SHP77 treated with DMSO at 0.1 percent for 48 hours (cell line): Measurements from ENCODE around the gene LAPTM4A.
"Not testable (repeated sequence)": the region's sequence is repeated elsewhere in the genome, so short reads cannot be mapped to it uniquely, and the experiment has no call there.

Experiments
- DNase-seq: peaks from one replicate; lab custom pipeline; 2025; lab: John Stamatoyannopoulos, UW

LAPTM4A gene

DNA sequence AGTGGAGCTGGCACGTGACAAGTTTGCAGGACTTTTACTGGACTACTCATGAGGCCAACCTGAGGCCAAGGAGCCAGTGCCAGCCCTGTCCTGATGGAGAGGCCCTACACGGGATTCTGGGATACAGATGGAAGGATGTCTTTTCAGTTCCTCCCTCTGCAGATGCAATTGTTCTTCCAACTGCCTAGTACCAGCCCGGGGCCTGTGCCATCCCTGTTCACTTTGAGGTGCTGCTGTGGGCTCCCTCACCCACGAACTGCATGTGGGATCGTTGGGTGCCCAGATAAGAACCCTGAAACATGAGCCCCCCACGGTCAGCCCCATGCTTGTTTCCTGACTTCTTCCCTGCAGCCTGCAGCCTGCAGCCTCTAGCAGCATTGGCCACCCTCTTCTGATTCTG is 25.3 kb upstream of the LAPTM4A start:
- no peak for DNase-seq

DNA sequence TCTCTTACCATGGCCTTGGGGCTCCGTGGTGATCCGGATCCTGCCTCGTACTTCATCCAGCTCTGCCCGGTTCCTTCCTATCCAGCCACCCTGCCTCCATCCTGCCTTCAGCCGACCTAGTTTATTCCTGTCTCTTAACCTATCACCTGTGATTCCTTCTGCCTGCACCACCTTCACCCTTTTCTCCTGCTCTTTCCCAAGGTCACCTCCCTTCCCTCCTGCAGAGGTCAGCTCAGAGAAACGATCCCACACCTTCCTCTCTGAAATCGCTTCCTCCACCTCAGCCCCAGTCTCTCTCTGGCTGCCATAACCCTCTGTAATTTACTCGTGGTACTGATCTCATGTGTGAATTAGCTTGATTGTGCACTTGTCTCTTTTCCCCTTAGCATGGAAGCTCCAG is 23.5 kb upstream of the LAPTM4A start:
- no peak for DNase-seq

DNA sequence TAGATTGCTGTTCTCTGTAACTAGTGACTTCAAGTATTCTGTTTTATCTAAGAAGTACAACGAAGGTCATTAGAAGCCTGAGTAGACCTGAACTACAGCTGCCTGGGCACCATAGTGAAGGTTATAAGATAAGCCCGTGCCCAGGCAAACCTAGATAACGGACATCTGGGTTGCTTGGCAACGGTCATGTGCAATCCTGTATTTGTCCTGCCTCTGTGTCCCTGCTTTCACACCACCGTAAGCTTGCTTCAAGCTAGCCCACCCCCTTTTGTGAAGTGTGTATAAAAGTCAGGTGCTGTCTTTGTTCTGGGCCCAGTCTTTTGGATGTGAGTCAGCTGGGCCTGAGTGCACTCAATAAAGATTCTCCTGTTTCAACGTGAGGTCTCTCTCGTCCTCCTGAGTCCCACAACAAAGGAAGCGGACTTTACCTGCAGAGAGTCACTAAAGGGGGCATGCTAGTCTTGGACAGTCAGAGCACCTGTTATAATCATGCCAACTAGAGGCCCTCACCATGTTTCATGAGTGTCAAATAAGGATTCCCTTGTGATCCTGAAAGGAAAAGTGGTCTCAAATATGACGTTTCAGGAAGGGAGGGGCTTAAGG is 22.7 kb upstream of the LAPTM4A start:
- DNase-seq: not testable (repeated sequence)

DNA sequence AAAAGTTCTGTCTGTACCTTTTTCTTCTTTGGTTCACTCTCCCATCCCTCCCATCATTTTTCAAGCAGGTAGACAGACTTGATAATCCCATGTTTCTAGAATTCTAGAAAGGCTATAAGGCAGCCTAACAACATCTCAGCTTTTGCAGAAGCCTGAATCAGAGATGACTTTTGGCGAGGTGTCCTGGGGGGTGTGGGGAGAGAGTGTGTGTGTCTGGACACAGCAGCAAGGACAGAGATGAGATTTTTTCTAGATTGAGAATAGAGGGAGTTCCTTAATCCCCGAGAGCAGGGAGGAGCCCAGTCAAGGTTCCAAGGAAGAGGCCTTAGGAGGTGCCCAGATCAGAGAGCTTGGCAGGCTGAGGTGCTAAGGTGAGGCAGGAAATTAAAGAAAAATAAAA is 22.0 kb upstream of the LAPTM4A start:
- DNase-seq: no peak

DNA sequence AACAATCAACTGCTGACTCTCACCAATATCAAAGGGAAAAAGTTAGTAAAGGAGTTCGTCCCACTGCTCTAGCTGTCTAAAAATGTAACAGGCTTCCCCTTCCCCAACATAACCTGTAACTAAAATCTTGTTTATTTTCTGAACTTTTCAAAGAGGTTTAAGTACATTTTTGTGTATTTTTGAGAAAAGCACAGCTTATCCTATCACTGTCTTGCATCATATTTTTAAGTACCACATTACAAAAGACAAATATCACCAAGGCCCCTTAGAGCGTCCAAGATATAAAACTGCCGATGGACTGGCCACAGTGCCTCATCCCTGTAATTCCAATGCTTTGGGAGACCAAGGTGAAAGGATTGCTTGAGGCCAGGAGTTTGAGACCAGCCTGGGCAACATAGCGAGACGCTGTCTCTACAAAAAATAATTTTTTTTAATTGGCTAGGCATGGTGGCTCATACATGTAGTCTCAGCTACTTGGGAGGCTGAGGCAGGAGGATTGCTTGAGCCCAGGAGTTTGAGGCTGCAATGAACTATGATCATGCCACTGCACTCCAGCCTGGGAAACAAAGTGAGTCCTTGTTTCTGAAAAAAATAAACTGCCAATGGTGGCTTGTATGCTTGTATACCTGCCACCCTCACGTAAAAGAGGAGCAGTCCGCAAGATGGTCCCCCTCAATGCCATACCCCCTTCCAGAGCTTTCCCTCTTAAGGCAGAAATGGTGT is 21.2 kb upstream of the LAPTM4A start:
- DNase-seq: no peak

DNA sequence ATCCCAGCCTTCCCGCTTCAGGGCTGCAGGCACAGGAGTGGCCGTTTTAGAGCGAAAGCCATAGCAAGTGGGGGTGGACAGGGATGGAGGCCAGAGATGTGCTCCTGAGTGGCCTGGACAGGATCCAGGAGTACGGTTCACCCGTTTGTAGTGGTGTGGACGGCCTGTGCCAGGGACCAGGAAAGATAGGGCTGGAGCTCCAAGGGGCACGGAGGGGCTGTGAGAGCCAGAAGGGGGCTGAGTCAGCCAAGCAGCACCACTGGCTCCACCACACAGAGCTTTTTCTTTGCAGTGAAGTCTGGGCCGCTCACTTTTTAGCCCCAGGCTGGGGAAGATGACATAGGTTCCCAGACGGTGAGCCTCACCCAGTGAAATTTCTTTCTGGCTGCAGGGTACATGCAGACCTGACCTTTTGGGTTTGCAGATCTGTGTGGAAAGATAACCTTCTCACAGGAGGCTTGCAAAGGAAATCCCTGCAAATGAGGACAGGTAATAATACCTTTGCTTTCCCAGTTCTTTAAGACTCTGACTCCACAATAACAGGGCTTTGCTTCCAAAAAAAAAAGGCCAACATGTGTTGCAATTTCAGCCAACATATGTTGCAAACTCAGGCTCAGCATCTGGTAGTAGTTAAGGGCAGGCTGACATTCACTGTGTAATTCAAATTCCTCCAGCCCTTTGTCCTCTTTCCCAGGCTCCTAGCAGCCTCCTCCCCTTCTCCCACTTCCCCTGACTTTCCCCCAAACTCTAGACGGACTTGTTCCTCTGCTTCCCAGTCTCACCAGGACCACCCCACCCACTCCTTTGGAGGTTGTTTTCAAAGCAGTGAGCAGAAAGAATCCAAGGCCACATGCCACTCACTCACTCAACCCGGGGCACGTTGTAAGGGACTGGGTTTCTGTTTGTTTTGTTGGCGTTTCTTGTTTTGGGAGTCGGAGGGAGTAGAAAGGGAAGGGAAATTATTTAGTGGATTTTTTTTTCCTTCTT is 20.3 kb upstream of the LAPTM4A start:
- DNase-seq: no peak

DNA sequence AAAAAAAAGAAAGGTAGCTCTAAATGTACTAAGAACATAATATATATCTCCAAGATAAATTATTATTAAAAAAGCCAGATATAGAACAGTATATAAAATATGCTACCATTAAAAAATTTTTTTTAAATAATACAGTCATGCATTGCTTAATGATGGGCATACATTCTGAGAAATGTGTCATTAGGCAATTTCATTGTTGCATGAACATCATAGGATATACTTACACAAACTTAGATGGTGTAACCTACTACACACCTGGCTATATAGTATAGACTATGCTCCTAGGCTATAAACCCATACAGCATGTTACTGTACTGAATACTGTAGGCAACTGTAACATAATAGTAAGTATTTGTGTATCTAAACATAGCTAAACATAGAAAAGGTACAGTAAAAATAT is 18.3 kb upstream of the LAPTM4A start:
- no peak for DNase-seq

DNA sequence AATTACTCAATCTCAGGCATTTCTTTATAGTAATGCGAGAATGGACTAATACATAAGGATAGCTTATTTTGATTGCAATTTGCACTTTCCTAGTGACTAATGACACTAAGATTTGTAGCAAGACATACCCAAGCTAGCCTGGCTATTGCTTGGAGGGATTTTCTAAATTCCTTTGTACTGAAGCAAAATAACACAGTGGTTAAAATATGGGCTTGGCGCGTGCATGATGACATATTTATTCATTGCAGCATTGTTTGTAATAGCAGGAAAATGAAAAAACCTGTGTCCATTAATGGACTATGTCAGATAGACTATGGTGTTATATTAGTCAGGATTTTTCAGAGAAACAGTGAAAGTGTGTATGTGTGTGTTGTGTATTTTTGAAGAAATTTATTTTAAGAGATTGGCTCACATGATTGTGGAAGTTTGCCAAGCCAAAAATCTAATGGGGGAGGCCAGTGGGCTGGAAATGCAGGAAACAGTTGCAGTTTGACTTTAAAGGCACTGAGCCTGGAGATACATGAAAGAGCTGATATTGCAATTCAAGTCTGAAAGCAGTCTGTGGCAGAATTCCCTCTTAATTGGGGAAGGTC is 16.7 kb upstream of the LAPTM4A start:
- DNase-seq: no peak

DNA sequence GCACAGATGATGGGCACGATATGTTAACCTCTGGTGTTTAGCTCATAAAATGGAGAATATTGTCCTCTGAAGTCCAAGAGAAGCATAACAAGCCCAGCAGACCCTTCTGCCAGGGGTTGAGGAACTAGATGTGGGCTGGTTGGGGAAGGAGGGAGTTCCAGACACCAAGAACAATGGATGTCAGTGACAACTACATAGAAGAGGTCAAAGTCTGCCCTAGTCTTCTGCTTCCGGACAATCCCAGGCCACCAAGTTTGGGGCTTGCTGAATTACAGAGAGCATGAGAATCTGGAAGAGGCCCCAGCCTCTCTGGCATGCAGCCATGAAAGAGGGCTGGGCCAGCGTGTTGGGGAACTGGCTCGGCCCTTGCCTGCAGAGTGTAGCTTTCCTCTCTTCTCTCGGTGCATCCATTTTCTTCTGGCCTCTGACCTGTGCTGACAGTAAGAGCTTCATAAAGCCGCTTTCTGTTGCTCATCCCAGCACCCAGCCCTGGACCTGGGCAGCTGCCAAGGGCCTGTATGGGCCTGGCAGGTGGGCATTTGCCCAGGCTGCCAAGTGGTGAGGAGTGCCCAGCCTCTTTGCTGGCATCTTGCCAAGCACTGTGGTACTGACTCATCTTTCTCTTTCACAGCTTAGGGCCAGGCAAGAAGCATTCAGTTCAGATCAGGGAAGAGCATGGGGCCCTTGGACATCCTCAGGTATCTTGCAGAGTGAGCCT is 14.6 kb upstream of the LAPTM4A start:
- peak; percentile 80 for DNase-seq

DNA sequence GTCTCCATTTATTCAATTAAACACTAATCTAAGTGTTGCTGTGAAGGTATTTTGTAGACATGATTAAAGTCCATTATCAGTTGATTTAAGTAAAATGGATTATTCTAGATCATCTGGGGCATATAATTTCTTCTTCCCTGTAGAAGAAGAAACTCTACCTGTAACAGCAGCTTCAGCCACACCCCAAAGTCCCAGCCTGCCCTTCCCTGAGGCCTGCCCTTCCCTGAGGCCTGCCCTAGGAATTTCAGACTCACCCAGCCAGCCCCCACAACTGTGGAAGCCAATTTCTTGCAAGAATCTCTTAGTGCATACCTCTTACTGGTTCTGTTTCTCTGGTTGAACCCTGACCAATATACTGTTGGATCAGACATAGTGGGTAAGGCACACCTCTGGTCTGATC is 13.4 kb upstream of the LAPTM4A start:
- no peak for DNase-seq

DNA sequence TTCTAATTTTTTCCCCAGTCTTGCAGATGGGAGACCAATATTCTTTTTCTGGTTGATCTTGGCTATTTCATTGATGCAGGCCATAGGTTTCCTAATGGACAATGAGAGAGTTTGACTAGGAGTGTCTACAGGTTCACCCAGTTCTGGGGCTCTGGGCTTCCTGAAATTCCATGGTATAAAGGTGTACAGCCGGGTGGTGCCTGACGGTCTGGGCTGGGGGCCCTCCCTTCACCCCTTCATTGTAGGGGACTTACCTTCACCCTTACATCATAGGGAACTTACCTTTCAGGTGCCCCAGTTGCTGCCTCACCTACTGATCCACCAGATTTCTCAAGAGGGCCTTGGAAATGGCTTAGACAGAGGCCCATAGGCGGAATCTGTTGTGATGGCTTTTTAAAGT is 13.0 kb upstream of the LAPTM4A start:
- no peak for DNase-seq

DNA sequence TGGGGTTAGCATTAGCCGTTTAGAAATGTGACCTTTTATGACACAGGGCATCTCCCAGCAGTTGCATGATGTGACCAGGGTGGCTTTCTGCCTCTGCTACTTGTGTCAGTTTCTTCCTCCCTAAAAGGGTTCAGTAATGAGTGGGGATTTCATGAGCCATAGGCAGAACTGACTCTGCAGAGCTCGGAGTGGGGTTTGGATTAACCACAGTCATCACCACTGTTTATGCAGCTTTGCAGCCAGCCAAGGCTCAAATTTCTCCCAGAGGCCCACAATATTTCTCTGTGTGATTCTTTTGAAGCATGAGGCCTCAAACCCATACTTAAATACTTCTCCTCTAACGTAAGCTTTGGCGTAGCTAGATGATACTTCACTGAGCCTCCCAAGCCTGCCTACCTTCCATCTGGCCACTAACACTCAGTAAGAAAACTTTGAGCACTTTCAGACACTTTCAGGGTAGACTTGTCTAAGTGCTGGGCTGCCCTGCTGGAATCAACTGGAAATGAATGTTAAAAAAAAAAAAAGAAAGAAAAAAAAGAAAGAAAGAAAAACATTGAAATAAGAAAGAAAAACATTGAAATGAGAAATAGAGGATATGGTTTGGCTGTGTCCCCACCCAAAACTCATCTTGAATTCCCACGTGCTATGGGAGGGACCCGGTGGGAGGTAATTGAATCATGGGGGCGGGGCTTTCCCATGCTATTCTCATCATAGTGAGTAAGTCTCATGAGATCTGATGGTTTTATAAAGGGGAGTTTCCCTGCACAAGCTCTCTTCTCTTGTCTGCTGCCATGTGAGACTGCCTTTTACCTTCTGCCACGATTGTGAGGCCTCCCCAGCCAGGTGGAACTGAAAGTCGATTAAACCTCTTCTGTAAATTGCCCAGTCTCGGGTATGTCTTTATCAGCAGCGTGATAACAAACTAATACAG is 11.5 kb upstream of the LAPTM4A start:
- no peak for DNase-seq

DNA sequence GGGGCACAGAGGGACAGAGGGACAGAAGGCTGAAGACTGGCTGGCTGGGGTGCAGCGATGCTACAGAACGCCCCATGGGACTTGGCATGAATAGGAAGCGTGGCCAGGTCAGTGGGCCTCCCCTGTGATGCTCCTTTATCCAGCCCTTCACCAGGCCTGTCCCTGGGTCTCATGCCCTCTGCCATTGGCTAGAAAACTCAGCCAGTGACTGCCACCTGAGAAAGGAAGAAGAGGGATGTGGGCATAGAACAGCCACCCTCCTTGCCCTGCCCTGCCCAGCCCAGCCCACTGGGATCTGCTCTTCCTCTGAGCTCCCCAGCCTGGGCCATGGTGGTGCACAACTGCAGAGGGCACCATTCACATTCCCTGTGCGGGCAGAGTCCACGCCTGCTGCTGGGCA is 10.5 kb upstream of the LAPTM4A start:
- no peak for DNase-seq

DNA sequence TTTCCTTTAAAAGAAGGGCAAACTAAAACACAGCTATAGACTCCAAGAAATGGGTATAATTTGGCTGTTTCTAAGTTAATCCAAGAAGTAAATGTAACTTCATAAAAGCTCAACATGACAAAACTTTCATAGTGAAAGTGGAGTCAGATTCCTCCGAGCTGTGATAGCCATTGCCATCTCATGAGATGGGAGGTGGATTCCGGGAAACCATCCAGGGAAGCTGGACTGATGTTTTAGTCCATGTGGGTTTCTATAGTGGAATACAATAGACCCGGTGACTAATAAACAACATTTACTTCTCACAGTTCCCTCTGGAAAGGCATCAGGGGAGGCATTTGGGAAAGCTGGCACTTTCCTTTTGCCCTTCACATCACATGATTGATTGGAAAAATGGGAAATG is 10.0 kb upstream of the LAPTM4A start:
- DNase-seq: no peak

DNA sequence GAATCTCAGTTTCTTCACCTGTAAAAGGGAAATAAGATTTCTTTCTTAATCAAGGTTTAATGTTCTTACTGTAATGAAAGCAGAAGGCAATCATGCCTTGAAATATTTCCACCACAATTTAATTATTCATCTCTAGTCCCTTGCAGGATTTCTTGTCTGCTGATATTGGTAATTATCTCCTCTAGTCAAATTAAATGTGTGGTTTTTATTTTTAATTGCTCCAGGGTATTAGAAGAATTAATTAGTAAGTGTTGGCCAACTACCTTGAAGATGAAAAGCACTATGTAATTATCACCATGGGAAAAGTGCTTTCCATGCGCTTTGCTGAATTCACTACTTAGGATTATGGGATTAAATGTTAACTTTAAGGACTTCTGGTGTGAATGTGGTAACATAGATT is 8.7 kb upstream of the LAPTM4A start:
- DNase-seq: no peak

DNA sequence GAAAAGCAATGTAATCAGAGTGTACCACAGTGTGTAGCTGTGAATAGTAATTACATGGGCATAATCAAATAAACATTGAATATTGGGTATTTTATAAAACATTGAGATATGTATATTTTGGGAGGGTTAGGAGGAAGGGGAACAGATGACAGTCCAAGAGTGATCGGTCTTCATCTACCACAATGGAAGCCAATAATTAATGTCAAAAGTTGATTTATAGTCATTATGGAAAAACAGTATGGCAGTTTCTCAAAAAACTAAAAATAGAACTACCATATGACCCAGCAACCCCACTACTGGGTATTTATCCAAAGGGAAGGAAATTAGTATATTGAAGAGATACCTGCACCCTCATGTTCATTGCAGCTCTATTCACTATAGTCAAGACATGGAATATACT is 5.8 kb upstream of the LAPTM4A start:
- no peak for DNase-seq

DNA sequence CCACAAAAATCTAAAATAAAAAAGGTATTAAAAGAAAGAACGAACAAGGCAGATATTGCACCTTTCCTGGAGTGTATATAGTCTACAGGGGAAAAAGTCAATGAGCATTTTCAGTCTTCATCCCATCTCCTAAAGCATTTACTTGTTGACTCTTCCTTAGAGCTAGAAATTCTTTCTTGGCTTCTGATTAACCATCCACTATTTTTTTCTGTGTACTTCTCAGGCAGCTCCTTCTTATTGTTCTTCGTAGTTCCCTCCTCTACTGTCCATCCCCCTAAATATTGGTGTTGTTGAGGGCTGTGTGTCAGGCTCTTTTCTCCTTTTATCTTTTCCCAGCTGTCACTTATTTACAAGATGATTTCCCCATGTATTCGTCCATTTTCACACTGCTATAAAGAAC is 3.5 kb upstream of the LAPTM4A start:
- no peak for DNase-seq

DNA sequence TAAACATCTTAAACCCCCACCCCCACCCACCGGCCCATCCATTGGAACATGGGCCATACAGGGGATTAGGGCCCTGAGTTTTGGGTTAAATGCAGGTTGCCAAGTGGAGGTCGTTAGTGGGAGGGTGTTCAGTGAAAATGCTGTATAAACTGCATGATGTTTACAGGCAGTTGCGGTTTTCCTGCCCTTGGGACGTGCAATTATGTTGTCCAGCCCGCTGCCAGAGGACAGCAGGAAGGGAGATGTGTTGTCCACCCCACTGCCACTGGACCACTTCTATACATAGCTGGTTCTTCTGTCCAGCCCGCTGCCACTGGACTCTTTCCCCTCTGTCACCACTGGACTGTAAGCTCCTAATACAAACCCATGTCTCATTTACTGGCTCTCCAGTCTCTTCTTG is 2.7 kb upstream of the LAPTM4A start:
- no peak for DNase-seq

DNA sequence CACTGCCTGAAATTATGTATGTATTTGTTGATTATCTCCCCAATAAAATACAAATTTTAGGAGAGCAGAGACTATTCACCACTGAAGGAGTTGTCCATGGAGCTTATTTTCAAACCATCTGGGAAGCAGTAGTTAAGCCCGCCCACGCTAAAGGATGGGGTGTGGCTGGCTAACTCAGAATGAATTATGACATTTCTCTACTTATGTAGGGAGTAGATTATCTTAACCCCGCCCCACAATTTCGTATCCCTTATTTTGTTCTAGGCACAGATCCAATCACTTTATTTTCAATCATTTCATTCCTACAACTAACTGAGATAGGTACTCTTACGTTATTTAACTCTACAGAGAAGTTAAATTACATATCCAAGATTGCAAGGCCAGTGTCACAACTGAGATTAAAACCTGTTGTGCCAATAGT is 1.4 kb upstream of the LAPTM4A start:
- DNase-seq: peak; percentile 61

DNA sequence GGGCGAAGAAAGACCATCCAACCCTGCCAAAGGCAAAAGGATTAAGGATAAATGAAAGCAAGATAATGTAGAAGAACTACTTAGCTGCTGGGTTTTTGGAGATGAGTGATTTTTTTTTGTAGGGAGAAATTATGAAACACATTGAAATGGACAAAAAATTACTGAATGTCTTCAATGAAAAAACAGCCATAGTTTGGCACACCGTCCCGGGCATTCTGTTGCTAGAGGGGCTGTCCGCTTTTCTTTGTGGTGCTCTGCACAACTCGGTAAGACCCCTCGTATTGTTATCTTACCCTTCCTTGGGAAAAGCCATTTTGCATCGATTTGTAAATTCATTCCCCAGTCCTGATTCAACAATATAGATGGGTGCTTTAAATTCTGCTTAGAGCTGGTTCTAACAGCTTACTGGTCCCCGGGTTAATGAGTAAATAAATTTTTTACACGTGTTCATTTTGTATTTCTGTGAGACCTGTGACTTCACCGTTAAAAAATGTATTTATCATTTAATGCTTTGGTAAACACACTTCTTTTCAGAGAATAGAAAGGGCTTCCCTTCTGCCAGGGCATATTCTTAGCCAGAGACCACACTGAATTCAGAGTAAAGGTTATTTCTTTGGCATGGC is 912 bp upstream of the LAPTM4A start:
- DNase-seq: no peak
